T-helper 2 cell treated with Interferon-gamma antibody and Interleukin-4, amounts not matched to agents 5 μg/mL and 100 μg/mL, for 36 hours (primary cell): Measurements from ENCODE around the gene TSHZ2.
"Not testable (repeated sequence)": the region's sequence is repeated elsewhere in the genome, so short reads cannot be mapped to it uniquely, and the experiment has no call there.

ENCODE experiments used
- DNase-seq: peaks from one replicate; pipeline ENCODE4 v3.0.0; 2021; ENCODE audit warnings: low spot score
- H3K27ac Mint-ChIP-seq: one replicate; pipeline ENCODE4 v1.8.0; 2021; ENCODE audit warnings: mild to moderate bottlenecking, mixed read lengths
- H3K27me3 Mint-ChIP-seq: one replicate; pipeline ENCODE4 v1.8.0; 2021; ENCODE audit warnings: low read depth, mixed read lengths
- H3K36me3 Mint-ChIP-seq: one replicate; pipeline ENCODE4 v1.8.0; 2021; ENCODE audit warnings: low read depth, mixed read lengths
- H3K4me1 Mint-ChIP-seq: one replicate; pipeline ENCODE4 v1.8.0; 2021; ENCODE audit warnings: low read depth, mixed read lengths
- H3K4me3 Mint-ChIP-seq: one replicate; pipeline ENCODE4 v1.8.0; 2022; ENCODE audit warnings: mild to moderate bottlenecking, moderate library complexity, mixed read lengths
- H3K9me3 Mint-ChIP-seq: one replicate; pipeline ENCODE4 v1.8.0; 2021; ENCODE audit warnings: mixed read lengths

Gene TSHZ2

GRCh38 chr20:53355790-53356189 lies 383.6 kb downstream of the TSHZ2 start:
- H3K4me3 Mint-ChIP-seq: no peak overlapping the region
- peaks cover 5% of the 10 kb centered on the region for H3K4me1 Mint-ChIP-seq
- no peaks in the 10 kb centered on the region for H3K27me3 Mint-ChIP-seq
- DNase-seq: no peak
- peaks cover 3% of the 10 kb centered on the region for H3K36me3 Mint-ChIP-seq
- H3K9me3 Mint-ChIP-seq: peaks cover 23% of the 10 kb centered on the region
- no peak overlapping the region for H3K27ac Mint-ChIP-seq

DNA sequence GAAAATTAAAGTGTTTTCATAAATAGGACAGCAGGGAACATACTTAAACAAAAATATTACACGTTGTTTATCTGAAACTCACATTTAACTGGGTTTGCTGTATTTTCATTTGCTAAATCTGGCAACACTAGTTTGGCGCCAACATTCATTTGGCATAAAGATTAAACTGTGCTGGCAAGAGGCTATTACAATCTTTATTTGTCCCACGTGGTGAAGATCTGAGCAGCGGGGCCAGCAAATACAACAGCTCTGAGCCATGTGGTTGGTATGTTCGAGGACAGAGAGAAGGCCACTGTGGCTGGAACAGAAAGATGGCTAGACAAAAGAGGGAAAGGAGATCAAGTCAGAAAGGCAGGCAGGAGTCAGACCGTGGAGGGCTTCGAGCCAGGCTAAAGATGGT lies 387.3 kb downstream of the TSHZ2 start:
- H3K4me1 Mint-ChIP-seq: no peaks in the 10 kb centered on the region
- H3K27ac Mint-ChIP-seq: no peak overlapping the region
- peaks cover 19% of the 10 kb centered on the region for H3K9me3 Mint-ChIP-seq
- no peak for DNase-seq
- H3K4me3 Mint-ChIP-seq: no peak overlapping the region
- peaks cover 2% of the 10 kb centered on the region for H3K36me3 Mint-ChIP-seq
- no peaks in the 10 kb centered on the region for H3K27me3 Mint-ChIP-seq

GRCh38 chr20:53360852-53361251 lies 388.7 kb downstream of the TSHZ2 start:
- H3K27ac Mint-ChIP-seq: no peak overlapping the region
- peaks cover 5% of the 10 kb centered on the region for H3K9me3 Mint-ChIP-seq
- H3K4me3 Mint-ChIP-seq: no peak overlapping the region
- no peak for DNase-seq
- H3K36me3 Mint-ChIP-seq: no peaks in the 10 kb centered on the region
- no peaks in the 10 kb centered on the region for H3K4me1 Mint-ChIP-seq
- H3K27me3 Mint-ChIP-seq: no peaks in the 10 kb centered on the region

- no peaks in the 10 kb centered on the region for H3K9me3 Mint-ChIP-seq
- no peaks in the 10 kb centered on the region for H3K36me3 Mint-ChIP-seq
- H3K4me1 Mint-ChIP-seq: no peaks in the 10 kb centered on the region
- no peak for DNase-seq
- H3K27me3 Mint-ChIP-seq: no peaks in the 10 kb centered on the region
- no peak overlapping the region for H3K4me3 Mint-ChIP-seq
- no peak overlapping the region for H3K27ac Mint-ChIP-seq
Observed at GRCh38 chr20:53362736-53363135, 390.6 kb downstream of the TSHZ2 start.

- no peaks in the 10 kb centered on the region for H3K27me3 Mint-ChIP-seq
- no peak overlapping the region for H3K4me3 Mint-ChIP-seq
- H3K36me3 Mint-ChIP-seq: no peaks in the 10 kb centered on the region
- H3K9me3 Mint-ChIP-seq: no peaks in the 10 kb centered on the region
- H3K27ac Mint-ChIP-seq: no peak overlapping the region
- DNase-seq: no peak
- no peaks in the 10 kb centered on the region for H3K4me1 Mint-ChIP-seq
Observed at GRCh38 chr20:53364646-53365045, 392.5 kb downstream of the TSHZ2 start.

DNA sequence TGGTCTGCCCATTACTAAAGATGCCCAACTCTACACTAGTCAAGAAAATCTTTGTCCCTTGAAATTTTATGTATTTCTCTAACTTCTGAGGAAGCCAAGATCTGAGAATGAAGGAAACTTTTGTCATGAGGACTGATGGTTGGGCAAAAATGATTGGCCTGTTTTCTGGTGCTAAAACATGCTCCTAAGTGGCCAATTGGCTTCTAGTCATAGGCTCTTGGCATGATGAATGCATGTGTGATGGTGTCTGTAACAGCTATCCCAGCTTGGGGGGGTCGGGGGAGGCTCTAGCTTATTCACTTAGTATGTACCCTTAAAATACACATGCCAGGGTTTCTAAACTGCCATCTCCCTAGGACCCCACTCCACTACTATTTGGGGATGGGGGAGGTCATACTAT lies 392.9 kb downstream of the TSHZ2 start:
- Mint-ChIP-seq H3K27me3 (no peaks in the 10 kb centered on the region), H3K9me3 (no peaks in the 10 kb centered on the region), H3K36me3 (no peaks in the 10 kb centered on the region), H3K27ac (no peak overlapping the region), H3K4me1 (no peaks in the 10 kb centered on the region), H3K4me3 (no peak overlapping the region)
- no peak for DNase-seq

DNA sequence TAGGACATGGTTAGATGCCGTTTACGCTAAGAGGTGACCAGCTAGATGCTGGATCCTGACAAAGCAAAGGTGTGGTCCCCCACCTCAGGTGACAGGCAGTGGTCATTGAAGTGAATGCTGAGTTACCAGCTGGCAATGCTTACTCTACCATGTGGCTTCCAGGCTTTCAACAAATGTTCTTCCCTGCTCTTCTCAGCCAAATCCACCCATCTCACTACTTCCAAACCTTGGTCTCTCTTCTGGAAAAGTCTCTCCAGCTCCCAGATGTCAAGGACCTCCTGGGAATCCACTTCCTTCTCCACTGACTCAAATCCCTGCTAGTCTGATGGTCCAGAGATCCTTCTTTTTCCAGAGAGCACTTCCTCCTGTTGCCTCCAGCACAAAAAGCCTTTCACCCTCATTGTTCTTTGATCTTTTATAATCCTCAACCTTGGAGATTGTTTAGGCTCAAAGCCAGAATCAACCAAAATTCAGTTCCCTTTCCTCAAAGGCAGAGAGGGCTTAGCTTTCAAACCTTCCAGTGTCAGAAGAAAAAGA lies 393.4 kb downstream of the TSHZ2 start:
- Mint-ChIP-seq H3K4me1 (no peaks in the 10 kb centered on the region), H3K4me3 (no peak overlapping the region), H3K9me3 (no peaks in the 10 kb centered on the region), H3K27ac (no peak overlapping the region), H3K36me3 (no peaks in the 10 kb centered on the region), H3K27me3 (no peaks in the 10 kb centered on the region)
- no peak for DNase-seq

DNA sequence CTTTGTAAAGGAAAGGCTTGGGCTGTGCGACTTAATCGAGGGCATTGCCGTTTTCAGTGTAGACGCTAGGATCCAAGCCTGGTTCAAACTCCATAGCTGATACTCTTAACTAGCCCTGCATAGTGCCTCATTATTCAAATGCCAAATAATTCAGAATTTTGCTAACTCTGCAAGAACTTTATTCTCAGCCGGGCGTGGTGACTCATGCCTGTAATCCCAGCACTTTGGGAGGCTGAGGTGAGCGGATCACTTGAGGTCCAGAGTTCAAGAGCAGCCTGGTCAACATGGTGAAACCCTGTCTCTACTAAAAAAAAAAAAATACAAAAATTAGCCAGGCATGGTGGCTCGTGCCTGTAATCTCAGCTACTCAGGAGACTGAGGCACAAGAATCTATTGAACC lies 394.8 kb downstream of the TSHZ2 start:
- not testable (repeated sequence) for H3K27me3 Mint-ChIP-seq, H3K9me3 Mint-ChIP-seq, H3K36me3 Mint-ChIP-seq, H3K4me3 Mint-ChIP-seq, H3K27ac Mint-ChIP-seq, DNase-seq, H3K4me1 Mint-ChIP-seq

DNA sequence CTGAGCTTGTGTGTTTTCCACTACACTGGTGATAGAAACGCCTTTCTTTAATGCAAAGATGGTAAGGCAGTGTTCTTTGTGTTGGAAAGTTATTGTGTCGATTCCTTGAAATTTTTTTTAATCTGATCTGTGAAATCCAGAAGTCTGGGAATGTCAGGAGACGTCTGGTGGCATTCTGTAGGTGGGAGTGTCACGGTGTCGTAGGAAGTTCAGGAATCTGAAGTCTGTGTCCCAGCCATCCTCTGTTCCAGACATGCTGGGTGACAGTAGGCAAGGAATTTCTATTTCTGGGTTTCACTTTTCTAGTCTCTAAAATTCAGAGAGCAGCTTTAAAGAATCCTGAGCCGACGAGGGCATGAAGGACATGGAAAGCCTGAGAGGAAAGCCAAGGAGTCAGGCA lies 397.7 kb downstream of the TSHZ2 start:
- no peaks in the 10 kb centered on the region for H3K27me3 Mint-ChIP-seq
- no peaks in the 10 kb centered on the region for H3K9me3 Mint-ChIP-seq
- no peak overlapping the region for H3K4me3 Mint-ChIP-seq
- no peak overlapping the region for H3K27ac Mint-ChIP-seq
- H3K4me1 Mint-ChIP-seq: peaks cover 3% of the 10 kb centered on the region
- H3K36me3 Mint-ChIP-seq: no peaks in the 10 kb centered on the region
- DNase-seq: no peak

- Mint-ChIP-seq H3K36me3 (no peaks in the 10 kb centered on the region), H3K27ac (no peak overlapping the region), H3K4me3 (no peak overlapping the region), H3K9me3 (no peaks in the 10 kb centered on the region), H3K27me3 (no peaks in the 10 kb centered on the region), H3K4me1 (peaks cover 3% of the 10 kb centered on the region)
- DNase-seq: no peak
Observed at GRCh38 chr20:53370345-53370961, 398.3 kb downstream of the TSHZ2 start.

DNA sequence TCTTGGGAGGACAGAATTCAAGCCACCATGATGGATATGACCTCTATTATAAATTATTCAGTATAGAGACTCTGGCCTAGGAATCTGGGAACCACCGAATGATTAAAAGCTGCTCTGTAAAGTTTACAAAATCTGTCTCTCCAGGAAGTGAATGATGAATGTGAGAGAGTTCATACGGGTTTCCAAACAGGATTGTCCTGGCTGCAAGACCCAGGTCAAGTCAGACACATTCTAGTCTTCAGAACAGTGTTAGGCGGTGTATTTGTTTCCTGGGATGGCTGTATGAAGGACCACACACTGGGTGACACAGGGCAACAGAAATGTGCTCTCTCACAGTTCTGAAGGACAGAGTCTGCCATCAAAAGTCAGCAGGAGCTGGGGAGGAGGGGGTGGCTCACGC lies 399.1 kb downstream of the TSHZ2 start:
- Mint-ChIP-seq H3K4me1 (peaks cover 3% of the 10 kb centered on the region), H3K27me3 (no peaks in the 10 kb centered on the region), H3K9me3 (no peaks in the 10 kb centered on the region), H3K27ac (no peak overlapping the region), H3K4me3 (no peak overlapping the region), H3K36me3 (no peaks in the 10 kb centered on the region)
- no peak for DNase-seq

- H3K4me1 Mint-ChIP-seq: no peaks in the 10 kb centered on the region
- no peaks in the 10 kb centered on the region for H3K27me3 Mint-ChIP-seq
- no peaks in the 10 kb centered on the region for H3K36me3 Mint-ChIP-seq
- DNase-seq: no peak
- no peaks in the 10 kb centered on the region for H3K9me3 Mint-ChIP-seq
- no peak overlapping the region for H3K4me3 Mint-ChIP-seq
- no peak overlapping the region for H3K27ac Mint-ChIP-seq
Observed at GRCh38 chr20:53376021-53376420, 403.9 kb downstream of the TSHZ2 start.

DNA sequence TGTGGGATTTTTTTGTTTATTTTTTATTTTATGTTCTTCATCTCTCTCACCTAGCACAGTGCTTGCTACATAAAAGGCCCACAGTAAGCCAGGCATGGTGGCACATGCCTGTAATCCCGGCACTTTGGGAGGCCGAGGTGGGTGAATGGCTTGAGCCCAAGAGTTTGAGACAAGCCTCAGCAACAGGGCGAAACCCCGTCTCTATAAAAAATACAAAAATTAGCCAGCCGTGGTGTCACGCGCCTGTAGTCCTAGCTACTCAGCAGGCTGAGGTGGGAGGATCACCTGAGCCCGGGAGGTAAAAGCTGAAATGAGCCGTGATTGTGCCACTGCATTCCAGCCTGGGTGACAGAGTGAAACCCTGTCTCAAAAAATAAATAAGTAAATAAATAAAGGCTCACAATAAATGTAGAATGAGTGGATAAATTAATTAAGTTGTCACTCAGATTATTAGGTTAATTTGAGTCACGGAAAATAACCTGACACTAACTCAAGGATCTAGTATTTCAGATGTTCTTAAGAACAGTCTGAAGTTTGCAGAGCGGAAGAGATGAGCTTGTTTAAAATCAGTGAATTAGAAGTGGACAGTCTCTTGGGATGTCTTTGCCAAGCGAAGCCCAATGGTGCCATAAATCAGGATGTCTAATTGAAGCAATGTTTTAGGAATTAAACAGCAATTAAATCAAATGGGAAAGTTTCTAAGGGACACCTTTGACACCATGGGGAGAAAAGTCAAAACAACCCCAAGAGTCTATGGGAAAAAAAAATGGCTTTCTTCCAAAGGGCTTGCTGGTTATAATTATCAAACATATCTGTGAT lies 407.1 kb downstream of the TSHZ2 start:
- no peaks in the 10 kb centered on the region for H3K4me1 Mint-ChIP-seq
- no peak overlapping the region for H3K4me3 Mint-ChIP-seq
- no peaks in the 10 kb centered on the region for H3K27me3 Mint-ChIP-seq
- DNase-seq: no peak
- no peaks in the 10 kb centered on the region for H3K36me3 Mint-ChIP-seq
- H3K9me3 Mint-ChIP-seq: no peaks in the 10 kb centered on the region
- H3K27ac Mint-ChIP-seq: no peak overlapping the region

DNA sequence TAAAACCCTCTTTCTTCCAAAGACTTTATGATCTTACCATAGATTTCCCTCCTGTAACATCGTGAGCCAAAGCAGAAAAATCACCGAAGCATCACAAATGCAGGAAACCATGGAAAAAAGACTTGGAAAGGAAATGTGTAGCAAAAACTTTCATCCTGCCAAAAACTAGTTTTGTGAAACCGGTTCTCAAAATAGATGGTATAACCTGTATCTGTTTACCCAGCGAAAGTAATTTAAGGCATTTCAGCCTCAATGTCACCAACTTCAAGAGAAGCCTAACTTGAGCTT lies 407.6 kb downstream of the TSHZ2 start:
- Mint-ChIP-seq H3K27me3 (no peaks in the 10 kb centered on the region), H3K27ac (no peak overlapping the region), H3K9me3 (no peaks in the 10 kb centered on the region), H3K4me3 (no peak overlapping the region), H3K36me3 (no peaks in the 10 kb centered on the region), H3K4me1 (no peaks in the 10 kb centered on the region)
- DNase-seq: no peak
